Spleen (tissue), 11 donors: ENCODE results near the gene NISCH. TPM values are rescaled to one million over a fixed set of nuclear protein-coding genes. Genes with fewer than 3 reads are reported as not detected.

ENCODE experiments used
- DNase-seq: peaks from one replicate; pipeline ENCODE4 v3.0.0-alpha.2; 2020
- H3K27ac ChIP-seq, 8 donors: fragments of 200-600 bp; sonication (generic) in 7 of 8; 1 replicate in 4 of 8; 2 replicates in 4 of 8; pipeline versions ENCODE4 v1.5.0 to v1.8.0; 2016 to 2021; ENCODE audit warnings: inconsistent platforms in 4 of 8, mild to moderate bottlenecking in 4 of 8, moderate library complexity in 1 of 8
- H3K27me3 ChIP-seq, 7 donors: fragments of 200-600 bp; sonication (generic) in 6 of 7; replicated peaks in 1 of 7; 1 replicate in 4 of 7; 2 replicates in 3 of 7; pipeline versions ENCODE4 v1.5.0 to v1.8.0; 2016 to 2021; ENCODE audit warnings: inconsistent platforms in 3 of 7, mild to moderate bottlenecking in 1 of 7
- H3K36me3 ChIP-seq, 6 donors: fragments of 200-600 bp; sonication (generic) in 5 of 6; 1 replicate in 4 of 6; 2 replicates in 2 of 6; pipeline versions ENCODE4 v1.5.0 to v1.8.0; 2016 to 2021; ENCODE audit warnings: inconsistent platforms in 2 of 6
- H3K4me1 ChIP-seq, 6 donors: fragments of 200-600 bp; sonication (generic) in 5 of 6; 1 replicate in 3 of 6; 2 replicates in 3 of 6; pipeline versions ENCODE4 v1.5.0 to v1.8.0; 2016 to 2021; ENCODE audit warnings: inconsistent platforms in 3 of 6
- H3K4me3 ChIP-seq, 8 donors: fragments of 200-600 bp; sonication (generic) in 7 of 8; 1 replicate in 4 of 8; 2 replicates in 4 of 8; pipeline versions ENCODE4 v1.5.0 to v1.8.0; 2016 to 2021; ENCODE audit warnings: inconsistent platforms in 4 of 8, mild to moderate bottlenecking in 4 of 8, moderate library complexity in 2 of 8
- H3K9me3 ChIP-seq, 8 donors: fragments of 200-600 bp; sonication (generic) in 7 of 8; 1 replicate in 4 of 8; 2 replicates in 4 of 8; pipeline versions ENCODE4 v1.5.0 to v1.8.0; 2016 to 2021; ENCODE audit warnings: inconsistent platforms in 4 of 8
- CTCF ChIP-seq, 11 experiments: fragments of 200-600 bp in 7 of 11; fragments of 450-650 bp in 4 of 11; sonication (generic) in 4 of 11; IDR thresholded peaks in 8 of 11; conservative IDR thresholded peaks in 3 of 11; 1 replicate in 7 of 11; 2 replicates in 4 of 11; pipeline versions ENCODE4 v1.4.0 to v1.8.0; 2016 to 2021; ENCODE audit warnings: antibody characterized with exemption in 11 of 11, inconsistent platforms in 4 of 11, mild to moderate bottlenecking in 1 of 11
- POLR2A ChIP-seq, 3 donors: fragments of 450-650 bp; IDR thresholded peaks; one replicate each; pipeline ENCODE4 v1.5.1; 2017; ENCODE audit warnings: antibody characterized with exemption in 3 of 3, mild to moderate bottlenecking in 1 of 3
- POLR2AphosphoS5 ChIP-seq, 3 donors: sonication (generic); formaldehyde crosslinking; IDR thresholded peaks; one replicate each; pipeline ENCODE4 v1.5.1; 2017; ENCODE audit warnings: antibody characterized with exemption in 3 of 3
- WGBS, 5 donors: extraction: QIAGEN DNeasy Blood & Tissue Kit in 3 of 5; methylation state at CpG; one replicate each; pipeline versions ENCODE4 v1.1.5 to v1.1.7; 2013 to 2018; 5-methylcytosine and 5-hydroxymethylcytosine counted together
- intact Hi-C: fragments of 100-400 bp; cut with DNase I; formaldehyde crosslinking; loops from one replicate; pipeline ENCODE4 v1.15.0; 2023; ENCODE audit warnings: low total_unique reads
- polyA plus RNA-seq, 3 donors: library from polyadenylated mRNA; stranded (reverse); fragments of 200-250 nt; gene quantifications; one replicate each; pipeline ENCODE4 v1.2.1, GENCODE V29; 2013
- total RNA-seq, 7 donors: library from RNA; depleted of rRNA in 3 of 7; stranded (reverse); fragments of >200 nt in 3 of 7; fragmentation: NEBNext Ultra II Directional in 4 of 7; extraction: Animal tissue kit (Norgen Biotek cat#: 25700) in 4 of 7; gene quantifications; one replicate each; pipeline versions ENCODE4 v1.1.0 to v1.2.1, GENCODE V29; 2016 to 2021
- donor health status: healthy with polysubstance abuse.
- donor health status: DM: no; HTN: no; CAD: no; lungs with moderate emphysema.
- donor health status: DM: no; HTN: no; CAD: no.
- donor health status: Bipolar disorder and iron deficiency.
- donor health status: healthy.
- donor health status: DM: no; HTN: no; CAD: no.
- donor health status: DM: yes; HTN: yes; CAD: no.

NISCH gene
- total and polyA plus RNA-seq, 10 donors = 18.9 to 92.7 (median 78.8) TPM

GRCh38 chr3:52541050-52541449 lies 85.6 kb downstream of the NISCH start:
- no peak for DNase-seq
- H3K4me3 ChIP-seq = no peak overlapping the region
- intact Hi-C loops = no loop called here
- H3K36me3 ChIP-seq = peaks cover 0 to 59% (median 8%) of the 10 kb centered on the region in 6 donors
- no peaks in the 10 kb centered on the region for H3K27me3 ChIP-seq
- no peak overlapping the region for H3K27ac ChIP-seq
- TF ChIP-seq POLR2A (IDR thresholded peaks at IDR 0.05) = no peak
- TF ChIP-seq POLR2AphosphoS5 (IDR thresholded peaks at IDR 0.05) = no peak
- no peak for TF ChIP-seq CTCF (IDR thresholded peaks at IDR 0.05 in 8 of 11, conservative IDR thresholded peaks at IDR 0.05 in 3 of 11)
- peaks cover 17 to 38% (median 33%) of the 10 kb centered on the region in 6 donors for H3K4me1 ChIP-seq
- 89 to 94% (median 93%) methylated on average over 2 of the region's 2 CpGs for WGBS, 5 donors
- H3K9me3 ChIP-seq = no peaks in the 10 kb centered on the region

Other genes with a start within 250 kb of the NISCH start
- gene TLR9, start 230.0 kb upstream of the NISCH start, total RNA-seq = 1 to 10 TPM; 2.3 to 7.7 (median 4.2) TPM
- gene TLR9, start 230.0 kb upstream of the NISCH start, polyA plus RNA-seq = 1 to 10 TPM in 1 of 3 donors, under 1 TPM in 1, not detected in 1; 0.55 to 3.8 TPM
- 100 to 1,000 TPM in 1 of 7 donors, 10 to 100 TPM in 6; 57.5 to 109 (median 68.2) TPM for gene TWF2, start 216.4 kb upstream of the NISCH start, total RNA-seq
- gene TWF2, start 216.4 kb upstream of the NISCH start, polyA plus RNA-seq = 10 to 100 TPM; 47.3 to 71.4 (median 59.8) TPM
- gene PPM1M, start 209.8 kb upstream of the NISCH start, total RNA-seq = 10 to 100 TPM; 26.3 to 77.8 (median 55.8) TPM
- gene PPM1M, start 209.8 kb upstream of the NISCH start, polyA plus RNA-seq = 10 to 100 TPM; 29.2 to 37.2 (median 33.6) TPM
- 10 to 100 TPM; 60.5 to 80.6 (median 72.0) TPM for gene WDR82, start 177.0 kb upstream of the NISCH start, total RNA-seq
- gene WDR82, start 177.0 kb upstream of the NISCH start, polyA plus RNA-seq = 10 to 100 TPM; 20.9 to 35.8 (median 23.6) TPM
- gene GLYCTK, start 167.8 kb upstream of the NISCH start, total RNA-seq = 10 to 100 TPM; 13.4 to 31.9 (median 26.8) TPM
- gene GLYCTK, start 167.8 kb upstream of the NISCH start, polyA plus RNA-seq = 10 to 100 TPM; 14.9 to 22.5 (median 22.2) TPM
- gene DNAH1, start 139.3 kb upstream of the NISCH start, total RNA-seq = 10 to 100 TPM; 21.0 to 35.8 (median 27.1) TPM
- 10 to 100 TPM in 1 of 3 donors, 1 to 10 TPM in 2; 4.9 to 10.1 (median 9.7) TPM for gene DNAH1, start 139.3 kb upstream of the NISCH start, polyA plus RNA-seq
- gene BAP1, start 45.6 kb upstream of the NISCH start, total RNA-seq = 10 to 100 TPM; 68.1 to 82.8 (median 72.8) TPM
- 10 to 100 TPM; 44.4 to 73.7 (median 72.8) TPM for gene BAP1, start 45.6 kb upstream of the NISCH start, polyA plus RNA-seq
- gene PHF7, start 44.9 kb upstream of the NISCH start, total RNA-seq = 10 to 100 TPM in 1 of 7 donors, 1 to 10 TPM in 6; 4.4 to 14.2 (median 8.6) TPM
- gene PHF7, start 44.9 kb upstream of the NISCH start, polyA plus RNA-seq = 1 to 10 TPM; 4.6 to 7.3 (median 4.8) TPM
- gene SEMA3G, start 10.5 kb upstream of the NISCH start, total RNA-seq = 10 to 100 TPM in 5 of 7 donors, 1 to 10 TPM in 2; 7.9 to 20.2 (median 10.8) TPM
- gene SEMA3G, start 10.5 kb upstream of the NISCH start, polyA plus RNA-seq = 1 to 10 TPM; 1.0 to 7.8 (median 3.5) TPM
- gene TNNC1, start 1.6 kb upstream of the NISCH start, total RNA-seq = 1 to 10 TPM in 6 of 7 donors, under 1 TPM in 1; 0.74 to 2.2 (median 1.6) TPM
- gene TNNC1, start 1.6 kb upstream of the NISCH start, polyA plus RNA-seq = 1 to 10 TPM; 2.2 to 5.8 (median 4.4) TPM
- gene STAB1, start 39.7 kb downstream of the NISCH start, total RNA-seq = 1,000 to 10,000 TPM in 1 of 7 donors, 100 to 1,000 TPM in 6; 351 to 1,070 (median 406) TPM
- 1,000 to 10,000 TPM in 2 of 3 donors, 100 to 1,000 TPM in 1; 287 to 1,994 (median 1,275) TPM for gene STAB1, start 39.7 kb downstream of the NISCH start, polyA plus RNA-seq
- gene NT5DC2, start 78.3 kb downstream of the NISCH start, total RNA-seq = 10 to 100 TPM in 6 of 7 donors, 1 to 10 TPM in 1; 9.3 to 26.0 (median 12.0) TPM
- 10 to 100 TPM in 1 of 3 donors, 1 to 10 TPM in 2; 7.8 to 11.8 (median 7.9) TPM for gene NT5DC2, start 78.3 kb downstream of the NISCH start, polyA plus RNA-seq
- 10 to 100 TPM in 3 of 7 donors, 1 to 10 TPM in 4; 2.7 to 12.8 (median 7.6) TPM for gene UQCC5, start 81.0 kb downstream of the NISCH start, total RNA-seq
- 10 to 100 TPM; 24.8 to 41.5 (median 26.1) TPM for gene UQCC5, start 81.0 kb downstream of the NISCH start, polyA plus RNA-seq
- 100 to 1,000 TPM in 3 of 7 donors, 10 to 100 TPM in 4; 60.0 to 125 (median 82.8) TPM for gene PBRM1, start 230.3 kb downstream of the NISCH start, total RNA-seq
- gene PBRM1, start 230.3 kb downstream of the NISCH start, polyA plus RNA-seq = 10 to 100 TPM in 1 of 3 donors, 1 to 10 TPM in 2; 5.7 to 10.6 (median 6.2) TPM
- gene GNL3, start 230.4 kb downstream of the NISCH start, total RNA-seq = 10 to 100 TPM; 49.8 to 87.8 (median 67.3) TPM
- gene GNL3, start 230.4 kb downstream of the NISCH start, polyA plus RNA-seq = 10 to 100 TPM; 61.8 to 70.4 (median 68.0) TPM